PC-3 (cell line): Measurements from ENCODE around the gene STPG4. TPM values are rescaled to one million over a fixed set of nuclear protein-coding genes. Genes with fewer than 3 reads are reported as not detected.

ENCODE experiments used
- ATAC-seq: fragments of 200-7000 bp; cut with Tn5 transposase; 2 replicates; pipeline ENCODE4 v1.9.1; 2020; ENCODE audit warnings: mild to moderate bottlenecking, moderate library complexity
- BruUV-seq: library from RNA; stranded (reverse); fragments of 400-500 nt; replicated peaks from 2 replicates; lab custom pipeline; 2021; lab: Mats Ljungman, UMichigan
- CTCF ChIA-PET: fragments of 300-600 bp; sonication (Branson Sonifier 250); formaldehyde crosslinking; loops from one replicate; lab custom pipeline; 2022; ENCODE audit warnings: antibody characterized with exemption; lab: Charles Lee
- POLR2A ChIA-PET: fragments of 300-600 bp; sonication (Branson Sonifier 250); formaldehyde crosslinking; loops from one replicate; lab custom pipeline; 2022; ENCODE audit warnings: antibody characterized with exemption; ENCODE audit not compliant: unreplicated experiment; lab: Charles Lee
- DNase-seq: peaks from one replicate; pipeline ENCODE4 v3.0.0-alpha.2; 2015
- H2AFZ ChIP-seq: fragments of 300-600 bp; sonication (generic); 2 replicates; pipeline ENCODE4 v1.6.0; 2016; ENCODE audit warnings: antibody characterized with exemption, low read length
- H3F3A ChIP-seq: fragments of 300-600 bp; sonication (generic); one replicate; pipeline ENCODE4 v1.6.0; 2017; ENCODE audit warnings: antibody characterized with exemption, low read length, control low read depth, mild to moderate bottlenecking; ENCODE audit not compliant: unreplicated experiment
- H3K27ac ChIP-seq: fragments of 300-600 bp; sonication (generic); 2 replicates; pipeline ENCODE4 v1.5.1; 2016; ENCODE audit warnings: mild to moderate bottlenecking, low read length
- H3K27me3 ChIP-seq: fragments of 300-600 bp; sonication (generic); 2 replicates; pipeline ENCODE4 v1.6.1; 2016; ENCODE audit warnings: low read length, mixed read lengths
- H3K36me3 ChIP-seq: fragments of 300-600 bp; sonication (generic); 2 replicates; pipeline ENCODE4 v1.6.1; 2016; ENCODE audit warnings: low read depth, mixed run types, low read length, mixed read lengths
- H3K4me1 ChIP-seq: fragments of 300-600 bp; sonication (generic); 2 replicates; pipeline ENCODE4 v1.5.1; 2016; ENCODE audit warnings: low read length; ENCODE audit not compliant: insufficient read depth
- H3K4me2 ChIP-seq: fragments of 300-600 bp; sonication (generic); 2 replicates; pipeline ENCODE4 v1.6.0; 2016; ENCODE audit warnings: low read length
- H3K4me3 ChIP-seq: fragments of 300-600 bp; sonication (generic); 2 replicates; pipeline ENCODE4 v1.5.1; 2016; ENCODE audit warnings: mild to moderate bottlenecking, low read length, mixed read lengths
- H3K79me2 ChIP-seq: fragments of 300-600 bp; sonication (generic); 2 replicates; pipeline ENCODE4 v1.6.1; 2017; ENCODE audit warnings: low read length, mixed read lengths
- H3K9ac ChIP-seq: fragments of 300-600 bp; sonication (generic); 2 replicates; pipeline ENCODE4 v1.6.0; 2016; ENCODE audit warnings: mild to moderate bottlenecking, low read length
- H3K9me2 ChIP-seq: fragments of 300-600 bp; sonication (generic); replicated peaks from 2 replicates; pipeline ENCODE4 v1.6.1; 2016; ENCODE audit warnings: mixed run types, low read length, mixed read lengths
- H3K9me3 ChIP-seq: fragments of 300-600 bp; sonication (generic); 2 replicates; pipeline ENCODE4 v1.6.1; 2016; ENCODE audit warnings: low read length, mixed read lengths
- H4K20me1 ChIP-seq: fragments of 300-600 bp; sonication (generic); 2 replicates; pipeline ENCODE4 v1.6.1; 2016; ENCODE audit warnings: low read length, mixed read lengths
- EZH2 ChIP-seq: fragments of 300-600 bp; sonication (generic); IDR thresholded peaks from one replicate; pipeline ENCODE4 v1.6.1; 2017; ENCODE audit warnings: antibody characterized with exemption, mild to moderate bottlenecking, low read length; ENCODE audit not compliant: unreplicated experiment
- EZH2phosphoT487 ChIP-seq: fragments of 300-600 bp; sonication (generic); IDR thresholded peaks from 2 replicates; pipeline ENCODE4 v1.6.1; 2018; ENCODE audit warnings: mild to moderate bottlenecking, antibody characterized with exemption, low read length, borderline replicate concordance
- intact Hi-C: fragments of 100-400 bp; cut with micrococcal nuclease; formaldehyde crosslinking; loops from 2 replicates; pipeline ENCODE4 v1.9.0; 2023
- total RNA-seq: library from RNA; depleted of rRNA; stranded (reverse); fragments of >200 nt; gene quantifications from 2 replicates; pipeline ENCODE4 v1.2.3, GENCODE V29; 2014
- TF ChIP-seq, protein P1 (sequence below): fragments of 300-600 bp; sonication (generic); conservative IDR thresholded peaks from 2 replicates; pipeline ENCODE4 v1.5.1; 2017; ENCODE audit warnings: antibody characterized with exemption, low read depth, mild to moderate bottlenecking, low read length

STPG4 gene
- total RNA-seq, 1 experiment from 2014 or later, result 2.4 TPM

- H3K27ac ChIP-seq, result peak overlapping the region; percentile 65
- CTCF ChIA-PET, result no interaction called here
- H3F3A ChIP-seq, result peaks cover 4% of the 10 kb centered on the region
- peak overlapping the region; percentile 41 for H2AFZ ChIP-seq
- H3K4me1 ChIP-seq, result peaks cover 34% of the 10 kb centered on the region
- no TSS peak for BruUV-seq
- ATAC-seq (peak; percentile 79), DNase-seq (peak; percentile 78)
- H3K4me3 ChIP-seq, result no peak overlapping the region
- TF ChIP-seq, protein P1, sequence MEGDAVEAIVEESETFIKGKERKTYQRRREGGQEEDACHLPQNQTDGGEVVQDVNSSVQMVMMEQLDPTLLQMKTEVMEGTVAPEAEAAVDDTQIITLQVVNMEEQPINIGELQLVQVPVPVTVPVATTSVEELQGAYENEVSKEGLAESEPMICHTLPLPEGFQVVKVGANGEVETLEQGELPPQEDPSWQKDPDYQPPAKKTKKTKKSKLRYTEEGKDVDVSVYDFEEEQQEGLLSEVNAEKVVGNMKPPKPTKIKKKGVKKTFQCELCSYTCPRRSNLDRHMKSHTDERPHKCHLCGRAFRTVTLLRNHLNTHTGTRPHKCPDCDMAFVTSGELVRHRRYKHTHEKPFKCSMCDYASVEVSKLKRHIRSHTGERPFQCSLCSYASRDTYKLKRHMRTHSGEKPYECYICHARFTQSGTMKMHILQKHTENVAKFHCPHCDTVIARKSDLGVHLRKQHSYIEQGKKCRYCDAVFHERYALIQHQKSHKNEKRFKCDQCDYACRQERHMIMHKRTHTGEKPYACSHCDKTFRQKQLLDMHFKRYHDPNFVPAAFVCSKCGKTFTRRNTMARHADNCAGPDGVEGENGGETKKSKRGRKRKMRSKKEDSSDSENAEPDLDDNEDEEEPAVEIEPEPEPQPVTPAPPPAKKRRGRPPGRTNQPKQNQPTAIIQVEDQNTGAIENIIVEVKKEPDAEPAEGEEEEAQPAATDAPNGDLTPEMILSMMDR, result no peak
- TF ChIP-seq EZH2phosphoT487 (no peak), EZH2 (no peak)
- no peaks in the 10 kb centered on the region for H4K20me1 ChIP-seq
- H3K79me2 ChIP-seq, result no peaks in the 10 kb centered on the region
- H3K36me3 ChIP-seq, result no peaks in the 10 kb centered on the region
- POLR2A ChIA-PET, result no interaction called here
- no peaks in the 10 kb centered on the region for H3K27me3 ChIP-seq
- peak overlapping the region; percentile 41 for H3K4me2 ChIP-seq
- no peaks in the 10 kb centered on the region for H3K9me2 ChIP-seq
- intact Hi-C loops, result loop anchor here (2.0 kb wide), 1 partner anchor 42 kb away; no protein-coding TSS in a partner anchor
- no peaks in the 10 kb centered on the region for H3K9me3 ChIP-seq
- H3K9ac ChIP-seq, result 0 out of 2 replicates have a peak overlapping the region, but pooled peaks have one; percentile 1
Observed at GRCh38 chr2:47119001-47119400, 36.1 kb downstream of the STPG4 start.

GRCh38 chr2:47118581-47118980 is 36.5 kb downstream of the STPG4 start:
- no TSS peak for BruUV-seq
- Histone ChIP-seq H3K4me3 (no peak overlapping the region), H3K27ac (peak overlapping the region; percentile 65), H3K9ac (peak overlapping the region; percentile 1; the same call in 1 of the 2 replicates), H4K20me1 (no peaks in the 10 kb centered on the region), H2AFZ (peak overlapping the region; percentile 41), H3K4me1 (peaks cover 34% of the 10 kb centered on the region), H3K9me2 (no peaks in the 10 kb centered on the region), H3K9me3 (no peaks in the 10 kb centered on the region), H3F3A (peaks cover 4% of the 10 kb centered on the region), H3K79me2 (no peaks in the 10 kb centered on the region), H3K27me3 (no peaks in the 10 kb centered on the region), H3K4me2 (peak overlapping the region; percentile 41), H3K36me3 (no peaks in the 10 kb centered on the region)
- ATAC-seq, result no peak
- CTCF ChIA-PET, result no interaction called here
- no peak for DNase-seq
- intact Hi-C loops, result loop anchor here (2.0 kb wide), 1 partner anchor 42 kb away; no protein-coding TSS in a partner anchor
- TF ChIP-seq, protein P1, result no peak
- TF ChIP-seq EZH2 (no peak), EZH2phosphoT487 (no peak)
- POLR2A ChIA-PET, result no interaction called here

- DNase-seq (no peak), ATAC-seq (no peak)
- H3K9me3 ChIP-seq, result no peaks in the 10 kb centered on the region
- no peak overlapping the region for H3K4me3 ChIP-seq
- no peaks in the 10 kb centered on the region for H3K9me2 ChIP-seq
- no peaks in the 10 kb centered on the region for H3K36me3 ChIP-seq
- no peak overlapping the region for H3K27ac ChIP-seq
- no peak overlapping the region for H3K9ac ChIP-seq
- no peak overlapping the region for H3K4me2 ChIP-seq
- TF ChIP-seq, protein P1, result no peak
- TF ChIP-seq EZH2 (no peak), EZH2phosphoT487 (no peak)
- ChIA-PET POLR2A (no interaction called here), CTCF (no interaction called here)
- no peaks in the 10 kb centered on the region for H3F3A ChIP-seq
- H4K20me1 ChIP-seq, result no peaks in the 10 kb centered on the region
- H3K27me3 ChIP-seq, result no peaks in the 10 kb centered on the region
- H3K4me1 ChIP-seq, result peaks cover 9% of the 10 kb centered on the region
- intact Hi-C loops, result no loop called here
- no peak overlapping the region for H2AFZ ChIP-seq
- no TSS peak for BruUV-seq
- H3K79me2 ChIP-seq, result no peaks in the 10 kb centered on the region
Observed at GRCh38 chr2:47112665-47113435, 42.3 kb downstream of the STPG4 start.
